ENCODE measurements around the gene ZBTB2. TPM values are rescaled to one million over a fixed set of nuclear protein-coding genes. Genes with fewer than 3 reads are reported as not detected.
"Not testable (repeated sequence)": the region's sequence is repeated elsewhere in the genome, so short reads cannot be mapped to it uniquely, and the experiment has no call there.

The ZBTB2 gene
- total RNA-seq, 1 experiment from 2014 or later, result 27.4 TPM

DNA sequence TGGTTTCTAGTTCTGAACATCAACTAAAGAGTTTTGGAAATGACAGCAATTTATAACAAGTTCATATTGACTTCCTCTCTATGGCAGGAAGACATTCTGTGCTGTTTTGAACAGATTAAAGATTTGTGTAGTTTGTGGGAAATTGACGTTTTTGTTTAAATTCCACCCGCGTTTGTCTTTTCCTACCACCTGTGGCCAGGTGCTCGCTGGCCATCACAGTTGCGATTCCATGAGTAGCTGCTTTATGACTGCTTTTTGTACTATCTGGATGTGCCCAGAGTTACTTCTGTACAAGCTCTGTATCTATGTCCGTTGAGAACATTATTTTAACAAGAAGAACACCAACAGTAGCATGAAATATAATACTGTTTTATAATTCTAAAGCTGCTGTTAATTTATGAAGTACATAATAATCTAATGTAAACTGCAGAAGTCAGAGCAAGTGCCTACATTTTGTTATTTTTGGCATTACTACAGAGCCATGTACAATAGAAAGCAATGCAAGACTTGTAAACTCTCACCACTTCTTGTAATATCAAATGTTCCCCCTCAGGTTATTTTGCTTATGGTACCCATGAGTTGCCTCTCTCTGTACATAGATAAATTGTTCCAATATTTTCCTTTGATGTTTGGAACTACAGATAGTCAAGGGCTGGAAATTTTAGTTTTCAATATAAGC, 33.5 kb downstream of the ZBTB2 start:
- no peaks in the 10 kb centered on the region for H3K79me2 ChIP-seq (ENCODE audit: low read length)
- no peaks in the 10 kb centered on the region for H3K9me3 ChIP-seq (ENCODE audit: low read length)
- no peaks in the 10 kb centered on the region for H3K27me3 ChIP-seq (ENCODE audit: low read length)
- H3K36me3 ChIP-seq (ENCODE audit: insufficient read depth, low read length), result peaks cover 3% of the 10 kb centered on the region; the same call in 1 of the 2 replicates
- no peak for DNase-seq
- H3K9me2 ChIP-seq (replicated peaks; ENCODE audit: insufficient read depth, low read length), result no peaks in the 10 kb centered on the region
- H4K20me1 ChIP-seq (ENCODE audit: insufficient read depth, low read depth, low read length), result no peaks in the 10 kb centered on the region
- H3K9ac ChIP-seq (ENCODE audit: low read length), result no peak overlapping the region
- no peaks in the 10 kb centered on the region for H3K4me1 ChIP-seq (ENCODE audit: low read length)
- no peak overlapping the region for H3K4me2 ChIP-seq (ENCODE audit: low read depth, low read length, poor library complexity, severe bottlenecking)
- no peak overlapping the region for H3K27ac ChIP-seq (ENCODE audit: low read length)
- H3K4me3 ChIP-seq (ENCODE audit: low read length), result no peak overlapping the region
- H2AFZ ChIP-seq (ENCODE audit: low read length), result no peak overlapping the region

DNA sequence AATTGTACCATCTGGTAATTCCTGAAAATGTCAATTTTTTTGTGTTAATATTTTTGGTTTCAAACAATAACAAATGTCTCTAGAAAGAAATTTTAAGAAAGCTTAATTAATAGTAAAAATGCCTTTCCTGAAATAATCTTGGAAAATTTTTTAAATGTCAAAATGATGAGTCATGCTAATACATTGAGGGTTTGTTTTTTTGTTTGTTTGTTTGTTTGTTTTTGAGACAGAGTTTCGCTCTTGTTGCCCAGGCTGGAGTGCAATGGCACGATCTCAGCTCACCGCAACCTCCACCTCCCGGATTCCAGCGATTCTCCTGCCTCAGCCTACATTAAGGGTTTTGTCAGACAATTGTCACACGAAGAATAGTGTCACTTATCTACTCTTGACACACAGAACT, 34.4 kb downstream of the ZBTB2 start:
- not testable (repeated sequence) for H2AFZ ChIP-seq (ENCODE audit: low read length)

DNA sequence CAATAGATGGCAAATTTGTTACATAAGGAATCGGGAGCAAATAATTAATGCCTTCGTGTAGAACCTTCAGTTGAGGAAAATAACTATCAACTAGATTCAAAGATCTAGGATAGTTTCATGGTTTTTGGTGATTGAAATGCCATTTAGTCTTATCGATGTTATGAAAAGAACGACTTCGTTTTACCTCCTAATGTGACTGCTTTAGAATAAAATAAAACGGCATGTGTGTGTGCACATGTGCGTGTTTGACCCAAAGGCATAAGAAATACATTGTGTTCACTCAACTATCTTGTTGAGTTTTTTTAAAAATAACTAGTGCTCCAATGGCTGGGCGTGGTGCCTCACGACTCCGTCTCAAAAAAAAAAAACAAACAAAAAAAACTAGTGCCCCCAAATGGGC, 37.6 kb downstream of the ZBTB2 start:
- no peak for DNase-seq
- Histone ChIP-seq H3K9ac (ENCODE audit: low read length) (no peak overlapping the region), H3K9me3 (ENCODE audit: low read length) (no peaks in the 10 kb centered on the region), H3K27ac (ENCODE audit: low read length) (no peak overlapping the region), H4K20me1 (ENCODE audit: insufficient read depth, low read depth, low read length) (no peaks in the 10 kb centered on the region), H3K4me3 (ENCODE audit: low read length) (no peak overlapping the region), H3K36me3 (ENCODE audit: insufficient read depth, low read length) (peaks cover 3% of the 10 kb centered on the region; the same call in 1 of the 2 replicates), H2AFZ (ENCODE audit: low read length) (no peak overlapping the region), H3K4me1 (ENCODE audit: low read length) (no peaks in the 10 kb centered on the region), H3K27me3 (ENCODE audit: low read length) (no peaks in the 10 kb centered on the region), H3K79me2 (ENCODE audit: low read length) (no peaks in the 10 kb centered on the region), H3K4me2 (ENCODE audit: low read depth, low read length, poor library complexity, severe bottlenecking) (no peak overlapping the region), H3K9me2 (replicated peaks; ENCODE audit: insufficient read depth, low read length) (no peaks in the 10 kb centered on the region)

More for the DNA sequence above, 34.4 kb downstream of the ZBTB2 start:
- H3K27me3 ChIP-seq (ENCODE audit: low read length); DNase-seq; H4K20me1 ChIP-seq (ENCODE audit: insufficient read depth, low read depth, low read length); H3K9ac ChIP-seq (ENCODE audit: low read length); H3K4me3 ChIP-seq (ENCODE audit: low read length); H3K4me2 ChIP-seq (ENCODE audit: low read depth, low read length, poor library complexity, severe bottlenecking); H3K4me1 ChIP-seq (ENCODE audit: low read length); H3K9me2 ChIP-seq (replicated peaks; ENCODE audit: insufficient read depth, low read length); H3K27ac ChIP-seq (ENCODE audit: low read length); H3K36me3 ChIP-seq (ENCODE audit: insufficient read depth, low read length); H3K79me2 ChIP-seq (ENCODE audit: low read length); H3K9me3 ChIP-seq (ENCODE audit: low read length): not testable (repeated sequence)

DNA sequence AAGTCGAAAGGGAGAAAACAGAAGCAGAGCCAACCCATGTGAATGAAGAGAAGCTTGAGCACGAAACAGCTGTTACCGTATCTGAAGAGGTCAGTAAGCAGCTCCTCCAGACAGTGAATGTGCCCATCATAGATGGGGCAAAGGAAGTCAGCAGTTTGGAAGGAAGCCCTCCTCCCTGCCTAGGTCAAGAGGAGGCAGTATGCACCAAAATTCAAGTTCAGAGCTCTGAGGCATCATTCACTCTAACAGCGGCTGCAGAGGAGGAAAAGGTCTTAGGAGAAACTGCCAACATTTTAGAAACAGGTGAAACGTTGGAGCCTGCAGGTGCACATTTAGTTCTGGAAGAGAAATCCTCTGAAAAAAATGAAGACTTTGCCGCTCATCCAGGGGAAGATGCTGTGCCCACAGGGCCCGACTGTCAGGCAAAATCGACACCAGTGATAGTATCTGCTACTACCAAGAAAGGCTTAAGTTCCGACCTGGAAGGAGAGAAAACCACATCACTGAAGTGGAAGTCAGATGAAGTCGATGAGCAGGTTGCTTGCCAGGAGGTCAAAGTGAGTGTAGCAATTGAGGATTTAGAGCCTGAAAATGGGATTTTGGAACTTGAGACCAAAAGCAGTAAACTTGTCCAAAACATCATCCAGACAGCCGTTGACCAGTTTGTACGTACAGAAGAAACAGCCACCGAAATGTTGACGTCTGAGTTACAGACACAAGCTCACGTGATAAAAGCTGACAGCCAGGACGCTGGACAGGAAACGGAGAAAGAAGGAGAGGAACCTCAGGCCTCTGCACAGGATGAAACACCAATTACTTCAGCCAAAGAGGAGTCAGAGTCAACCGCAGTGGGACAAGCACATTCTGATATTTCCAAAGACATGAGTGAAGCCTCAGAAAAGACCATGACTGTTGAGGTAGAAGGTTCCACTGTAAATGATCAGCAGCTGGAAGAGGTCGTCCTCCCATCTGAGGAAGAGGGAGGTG, 38.7 kb downstream of the ZBTB2 start:
- peaks cover 3% of the 10 kb centered on the region; the same call in 1 of the 2 replicates for H3K36me3 ChIP-seq (ENCODE audit: insufficient read depth, low read length)
- no peaks in the 10 kb centered on the region for H3K9me3 ChIP-seq (ENCODE audit: low read length)
- H4K20me1 ChIP-seq (ENCODE audit: insufficient read depth, low read depth, low read length), result no peaks in the 10 kb centered on the region
- H3K27ac ChIP-seq (ENCODE audit: low read length), result no peak overlapping the region
- no peaks in the 10 kb centered on the region for H3K79me2 ChIP-seq (ENCODE audit: low read length)
- no peak overlapping the region for H3K9ac ChIP-seq (ENCODE audit: low read length)
- no peaks in the 10 kb centered on the region for H3K4me1 ChIP-seq (ENCODE audit: low read length)
- no peaks in the 10 kb centered on the region for H3K9me2 ChIP-seq (replicated peaks; ENCODE audit: insufficient read depth, low read length)
- H3K4me2 ChIP-seq (ENCODE audit: low read depth, low read length, poor library complexity, severe bottlenecking), result no peak overlapping the region
- H3K4me3 ChIP-seq (ENCODE audit: low read length), result no peak overlapping the region
- no peak overlapping the region for H2AFZ ChIP-seq (ENCODE audit: low read length)
- no peak for DNase-seq
- no peaks in the 10 kb centered on the region for H3K27me3 ChIP-seq (ENCODE audit: low read length)

DNA sequence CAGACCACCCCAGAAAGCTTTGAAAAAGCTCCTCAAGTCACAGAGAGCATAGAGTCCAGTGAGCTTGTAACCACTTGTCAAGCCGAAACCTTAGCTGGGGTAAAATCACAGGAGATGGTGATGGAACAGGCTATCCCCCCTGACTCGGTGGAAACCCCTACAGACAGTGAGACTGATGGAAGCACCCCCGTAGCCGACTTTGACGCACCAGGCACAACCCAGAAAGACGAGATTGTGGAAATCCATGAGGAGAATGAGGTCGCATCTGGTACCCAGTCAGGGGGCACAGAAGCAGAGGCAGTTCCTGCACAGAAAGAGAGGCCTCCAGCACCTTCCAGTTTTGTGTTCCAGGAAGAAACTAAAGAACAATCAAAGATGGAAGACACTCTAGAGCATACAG, 39.6 kb downstream of the ZBTB2 start:
- Histone ChIP-seq H3K79me2 (ENCODE audit: low read length) (no peaks in the 10 kb centered on the region), H3K9ac (ENCODE audit: low read length) (no peak overlapping the region), H3K9me2 (replicated peaks; ENCODE audit: insufficient read depth, low read length) (no peaks in the 10 kb centered on the region), H3K27me3 (ENCODE audit: low read length) (no peaks in the 10 kb centered on the region), H3K27ac (ENCODE audit: low read length) (no peak overlapping the region), H3K4me2 (ENCODE audit: low read depth, low read length, poor library complexity, severe bottlenecking) (no peak overlapping the region), H3K36me3 (ENCODE audit: insufficient read depth, low read length) (peaks cover 1% of the 10 kb centered on the region; the same call in 1 of the 2 replicates), H3K9me3 (ENCODE audit: low read length) (no peaks in the 10 kb centered on the region), H4K20me1 (ENCODE audit: insufficient read depth, low read depth, low read length) (no peaks in the 10 kb centered on the region), H3K4me1 (ENCODE audit: low read length) (no peaks in the 10 kb centered on the region), H2AFZ (ENCODE audit: low read length) (no peak overlapping the region), H3K4me3 (ENCODE audit: low read length) (no peak overlapping the region)
- no peak for DNase-seq

DNA sequence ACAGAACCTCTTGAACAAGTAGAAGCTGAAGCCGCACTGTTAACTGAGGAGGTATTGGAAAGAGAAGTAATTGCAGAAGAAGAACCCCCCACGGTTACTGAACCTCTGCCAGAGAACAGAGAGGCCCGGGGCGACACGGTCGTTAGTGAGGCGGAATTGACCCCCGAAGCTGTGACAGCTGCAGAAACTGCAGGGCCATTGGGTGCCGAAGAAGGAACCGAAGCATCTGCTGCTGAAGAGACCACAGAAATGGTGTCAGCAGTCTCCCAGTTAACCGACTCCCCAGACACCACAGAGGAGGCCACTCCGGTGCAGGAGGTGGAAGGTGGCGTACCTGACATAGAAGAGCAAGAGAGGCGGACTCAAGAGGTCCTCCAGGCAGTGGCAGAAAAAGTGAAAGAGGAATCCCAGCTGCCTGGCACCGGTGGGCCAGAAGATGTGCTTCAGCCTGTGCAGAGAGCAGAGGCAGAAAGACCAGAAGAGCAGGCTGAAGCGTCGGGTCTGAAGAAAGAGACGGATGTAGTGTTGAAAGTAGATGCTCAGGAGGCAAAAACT, 40.1 kb downstream of the ZBTB2 start:
- Histone ChIP-seq H3K9me2 (replicated peaks; ENCODE audit: insufficient read depth, low read length) (no peaks in the 10 kb centered on the region), H4K20me1 (ENCODE audit: insufficient read depth, low read depth, low read length) (no peaks in the 10 kb centered on the region), H3K9me3 (ENCODE audit: low read length) (no peaks in the 10 kb centered on the region), H3K4me1 (ENCODE audit: low read length) (no peaks in the 10 kb centered on the region), H3K27ac (ENCODE audit: low read length) (no peak overlapping the region), H3K4me2 (ENCODE audit: low read depth, low read length, poor library complexity, severe bottlenecking) (no peak overlapping the region), H3K4me3 (ENCODE audit: low read length) (no peak overlapping the region), H3K36me3 (ENCODE audit: insufficient read depth, low read length) (no peaks in the 10 kb centered on the region), H2AFZ (ENCODE audit: low read length) (no peak overlapping the region), H3K9ac (ENCODE audit: low read length) (no peak overlapping the region), H3K27me3 (ENCODE audit: low read length) (no peaks in the 10 kb centered on the region), H3K79me2 (ENCODE audit: low read length) (no peaks in the 10 kb centered on the region)
- DNase-seq, result no peak

DNA sequence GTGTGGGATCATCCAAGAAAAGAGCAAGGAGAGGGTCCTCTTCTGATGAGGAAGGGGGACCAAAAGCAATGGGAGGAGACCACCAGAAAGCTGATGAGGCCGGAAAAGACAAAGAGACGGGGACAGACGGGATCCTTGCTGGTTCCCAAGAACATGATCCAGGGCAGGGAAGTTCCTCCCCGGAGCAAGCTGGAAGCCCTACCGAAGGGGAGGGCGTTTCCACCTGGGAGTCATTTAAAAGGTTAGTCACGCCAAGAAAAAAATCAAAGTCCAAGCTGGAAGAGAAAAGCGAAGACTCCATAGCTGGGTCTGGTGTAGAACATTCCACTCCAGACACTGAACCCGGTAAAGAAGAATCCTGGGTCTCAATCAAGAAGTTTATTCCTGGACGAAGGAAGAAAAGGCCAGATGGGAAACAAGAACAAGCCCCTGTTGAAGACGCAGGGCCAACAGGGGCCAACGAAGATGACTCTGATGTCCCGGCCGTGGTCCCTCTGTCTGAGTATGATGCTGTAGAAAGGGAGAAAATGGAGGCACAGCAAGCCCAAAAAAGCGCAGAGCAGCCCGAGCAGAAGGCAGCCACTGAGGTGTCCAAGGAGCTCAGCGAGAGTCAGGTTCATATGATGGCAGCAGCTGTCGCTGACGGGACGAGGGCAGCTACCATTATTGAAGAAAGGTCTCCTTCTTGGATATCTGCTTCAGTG, 40.8 kb downstream of the ZBTB2 start:
- H3K4me2 ChIP-seq (ENCODE audit: low read depth, low read length, poor library complexity, severe bottlenecking), result no peak overlapping the region

More for the DNA sequence above, 40.8 kb downstream of the ZBTB2 start:
- Histone ChIP-seq H3K9ac (ENCODE audit: low read length) (no peak overlapping the region), H3K79me2 (ENCODE audit: low read length) (no peaks in the 10 kb centered on the region), H3K4me1 (ENCODE audit: low read length) (no peaks in the 10 kb centered on the region), H3K36me3 (ENCODE audit: insufficient read depth, low read length) (no peaks in the 10 kb centered on the region), H4K20me1 (ENCODE audit: insufficient read depth, low read depth, low read length) (no peaks in the 10 kb centered on the region), H2AFZ (ENCODE audit: low read length) (no peak overlapping the region), H3K9me3 (ENCODE audit: low read length) (no peaks in the 10 kb centered on the region), H3K27ac (ENCODE audit: low read length) (no peak overlapping the region), H3K27me3 (ENCODE audit: low read length) (no peaks in the 10 kb centered on the region), H3K4me3 (ENCODE audit: low read length) (no peak overlapping the region), H3K9me2 (replicated peaks; ENCODE audit: insufficient read depth, low read length) (no peaks in the 10 kb centered on the region)
- no peak for DNase-seq

Data from Karpas-422 (cell line).